Left hindlimb (tissue), 1 donor: ENCODE results near the gene DAP3.
"Not testable (repeated sequence)": the region's sequence is repeated elsewhere in the genome, so short reads cannot be mapped to it uniquely, and the experiment has no call there.

Experiments used
- DNase-seq: peaks from one replicate; pipeline ENCODE4 v3.0.0-alpha.2; 2018

The DAP3 gene

GRCh38 chr1:155719703-155720102 is 30.8 kb downstream of the DAP3 start:
- no peak for DNase-seq

- DNase-seq: no peak
Observed at GRCh38 chr1:155725142-155725541, 36.3 kb downstream of the DAP3 start.

GRCh38 chr1:155729031-155729898 is 40.4 kb downstream of the DAP3 start:
- no peak for DNase-seq

GRCh38 chr1:155740995-155741394 is 52.1 kb downstream of the DAP3 start:
- DNase-seq: no peak

- DNase-seq: no peak
Observed at GRCh38 chr1:155741908-155742307, 53.0 kb downstream of the DAP3 start.

- DNase-seq: no peak
Observed at GRCh38 chr1:155744711-155745283, 55.9 kb downstream of the DAP3 start.

- DNase-seq: peak; percentile 96
Observed at GRCh38 chr1:155745284-155746228, 56.7 kb downstream of the DAP3 start.

GRCh38 chr1:155747586-155747985 is 58.7 kb downstream of the DAP3 start:
- not testable (repeated sequence) for DNase-seq

- DNase-seq: not testable (repeated sequence)
Observed at GRCh38 chr1:155748141-155748540, 59.2 kb downstream of the DAP3 start.

- DNase-seq: not testable (repeated sequence)
Observed at GRCh38 chr1:155759017-155759416, 70.1 kb downstream of the DAP3 start.

GRCh38 chr1:155759966-155760630 is 71.2 kb downstream of the DAP3 start:
- no peak for DNase-seq

- no peak for DNase-seq
Observed at GRCh38 chr1:155760751-155761475, 72.0 kb downstream of the DAP3 start.

- no peak for DNase-seq
Observed at GRCh38 chr1:155761736-155762405, 73.0 kb downstream of the DAP3 start.

- not testable (repeated sequence) for DNase-seq
Observed at GRCh38 chr1:155763090-155763815, 74.4 kb downstream of the DAP3 start.

GRCh38 chr1:155763989-155764388 is 75.1 kb downstream of the DAP3 start:
- DNase-seq: not testable (repeated sequence)

GRCh38 chr1:155767399-155767989 is 78.6 kb downstream of the DAP3 start:
- DNase-seq: not testable (repeated sequence)

- no peak for DNase-seq
Observed at GRCh38 chr1:155769257-155769656, 80.4 kb downstream of the DAP3 start.

- no peak for DNase-seq
Observed at GRCh38 chr1:155773221-155773620, 84.3 kb downstream of the DAP3 start.

- DNase-seq: no peak
Observed at GRCh38 chr1:155776414-155776813, 87.5 kb downstream of the DAP3 start.

GRCh38 chr1:155777582-155777981 is 88.7 kb downstream of the DAP3 start:
- DNase-seq: no peak
